Endothelial cell of umbilical vein (primary cell): ENCODE results near the gene MCF2L. TPM values are rescaled to one million over a fixed set of nuclear protein-coding genes. Genes with fewer than 3 reads are reported as not detected.

ENCODE experiments used
- BruUV-seq: library from RNA; stranded (reverse); fragments of 400-500 nt; replicated peaks from 2 replicates; lab custom pipeline; 2021; lab: Mats Ljungman, UMichigan
- CTCF ChIA-PET: fragments of 300-600, 350-600 bp; sonication (Branson Sonifier 250); formaldehyde crosslinking; loops from one replicate; lab custom pipeline; 2021; ENCODE audit warnings: antibody characterized with exemption, inconsistent platforms; lab: Charles Lee
- POLR2A ChIA-PET: fragments of 300-600, 350-600 bp; sonication (Branson Sonifier 250); formaldehyde crosslinking; loops from one replicate; lab custom pipeline; 2021; ENCODE audit warnings: antibody characterized with exemption, inconsistent platforms; lab: Charles Lee
- DNase-seq: peaks from one replicate; pipeline ENCODE4 v3.0.0-alpha.2; 2011; ENCODE audit warnings: low read depth, low spot score
- FAIRE-seq: peaks from 2 replicates; lab custom pipeline; 2011; peaks lifted over from hg19 to GRCh38; lab: Jason Lieb, UNC
- H2AFZ ChIP-seq: 2 replicates; pipeline ENCODE4 v1.6.0; 2012; ENCODE audit warnings: low read depth, low read length, control low read depth, inconsistent platforms
- H3K27ac ChIP-seq: 2 replicates; pipeline ENCODE4 v1.5.1; 2011; ENCODE audit warnings: low read depth, mild to moderate bottlenecking, control low read depth, low read length, moderate library complexity; ENCODE audit not compliant: insufficient read depth
- H3K27me3 ChIP-seq, 2 experiments: 2 replicates each; pipeline versions ENCODE4 v1.6.0 to v1.6.1; 2011; ENCODE audit warnings: low read length in 2 of 2, mixed read lengths in 1 of 2; ENCODE audit not compliant: control insufficient read depth in 2 of 2, insufficient read depth in 2 of 2
- H3K36me3 ChIP-seq, 2 experiments: 2 replicates in 1 of 2; 3 replicates in 1 of 2; pipeline ENCODE4 v1.5.1; 2011; ENCODE audit warnings: low read length in 2 of 2, mild to moderate bottlenecking in 1 of 2, moderate library complexity in 1 of 2; ENCODE audit not compliant: control insufficient read depth in 2 of 2, insufficient read depth in 2 of 2; ENCODE audit errors: extremely low read depth in 1 of 2
- H3K4me1 ChIP-seq: 3 replicates; pipeline ENCODE4 v1.5.1; 2011; ENCODE audit warnings: mild to moderate bottlenecking, low read length; ENCODE audit not compliant: control insufficient read depth, insufficient read depth; ENCODE audit errors: extremely low read depth
- H3K4me2 ChIP-seq: 2 replicates; pipeline ENCODE4 v1.6.1; 2011; ENCODE audit warnings: low read length, control low read depth, mixed read lengths; ENCODE audit not compliant: insufficient read depth
- H3K4me3 ChIP-seq, 3 experiments: fragments of 200-600 bp in 1 of 3; sonication (generic), shearing (Covaris generic) in 1 of 3; replicated peaks in 1 of 3; 2 replicates each; pipeline ENCODE4 v1.5.1; 2011 to 2016; ENCODE audit warnings: control low read depth in 3 of 3, low read length in 3 of 3, mild to moderate bottlenecking in 2 of 3, inconsistent platforms in 1 of 3, low read depth in 1 of 3, moderate library complexity in 1 of 3; ENCODE audit not compliant: insufficient read depth in 1 of 3
- H3K79me2 ChIP-seq: 2 replicates; pipeline ENCODE4 v1.6.0; 2012; ENCODE audit warnings: low read length, inconsistent platforms; ENCODE audit not compliant: control insufficient read depth, insufficient read depth
- H3K9ac ChIP-seq: replicated peaks from 2 replicates; pipeline ENCODE3; 2011; ENCODE audit warnings: low read length, control low read depth; ENCODE audit not compliant: insufficient read depth; ENCODE audit errors: extremely low read depth
- H3K9me1 ChIP-seq: replicated peaks from 3 replicates; pipeline ENCODE4 v1.6.0; 2011; ENCODE audit warnings: mild to moderate bottlenecking, low read length; ENCODE audit not compliant: control insufficient read depth, insufficient read depth; ENCODE audit errors: extremely low read depth
- H3K9me3 ChIP-seq: replicated peaks from 2 replicates; pipeline ENCODE4 v1.5.1; 2012; ENCODE audit warnings: low read length, inconsistent platforms; ENCODE audit not compliant: control insufficient read depth, insufficient read depth
- H4K20me1 ChIP-seq: replicated peaks from 2 replicates; pipeline ENCODE3; 2011; ENCODE audit warnings: mild to moderate bottlenecking, low read length; ENCODE audit not compliant: control insufficient read depth, insufficient read depth; ENCODE audit errors: extremely low read depth
- EZH2 ChIP-seq: IDR thresholded peaks from 2 replicates; pipeline ENCODE4 v1.6.1; 2012; ENCODE audit warnings: borderline replicate concordance, low read depth, mild to moderate bottlenecking, moderate library complexity, low read length, inconsistent platforms; ENCODE audit not compliant: severe bottlenecking
- FOS ChIP-seq: IDR thresholded peaks from 2 replicates; pipeline ENCODE4 v1.6.1; 2011; ENCODE audit warnings: mild to moderate bottlenecking, low read length, moderate library complexity, borderline replicate concordance; ENCODE audit not compliant: insufficient read depth
- GATA2 ChIP-seq: IDR thresholded peaks from 2 replicates; pipeline ENCODE4 v1.7.0; 2011; ENCODE audit warnings: low read depth, mild to moderate bottlenecking, moderate library complexity, mixed read lengths, low read length; ENCODE audit not compliant: insufficient read length, insufficient read depth
- JUN ChIP-seq: IDR thresholded peaks from 2 replicates; pipeline ENCODE4 v1.6.1; 2011; ENCODE audit warnings: borderline replicate concordance, low read depth; ENCODE audit not compliant: insufficient read length, insufficient read depth
- MYC ChIP-seq: IDR thresholded peaks from one replicate; pipeline ENCODE4 v1.6.1; 2011; ENCODE audit warnings: mild to moderate bottlenecking, low read depth, low read length
- POLR2A ChIP-seq: IDR thresholded peaks from 2 replicates; pipeline ENCODE4 v1.6.1; 2012; ENCODE audit warnings: low read depth, mild to moderate bottlenecking, control low read depth, low read length
- POLR2AphosphoS5 ChIP-seq: IDR thresholded peaks from 2 replicates; pipeline ENCODE4 v1.6.1; 2012; ENCODE audit warnings: low read depth, mild to moderate bottlenecking, control low read depth, low read length, moderate library complexity; ENCODE audit not compliant: insufficient read depth
- dilution Hi-C: fragments of 300-500 bp; cut with MboI; formaldehyde crosslinking; loops from one replicate; pipeline ENCODE4 v1.15.0; 2019; ENCODE audit warnings: low sequenced_read_pairs; ENCODE audit not compliant: extremely low pct_ligation_motif_present
- intact Hi-C: fragments of 100-400 bp; cut with micrococcal nuclease; formaldehyde crosslinking; loops from one replicate; pipeline ENCODE4 v1.10.0; 2022
- polyA plus RNA-seq, 4 experiments: library from polyadenylated mRNA; depleted of rRNA in 3 of 4; stranded (reverse) in 3 of 4; unstranded in 1 of 4; fragments of >200 nt; gene quantifications; 2 replicates each; pipeline versions ENCODE4 v1.2.1 to v1.2.3, GENCODE V29; 2011 to 2012; ENCODE audit warnings: missing spikeins in 1 of 4
- total RNA-seq: library from RNA; stranded (reverse); gene quantifications from 2 replicates; pipeline ENCODE4 v1.2.3, GENCODE V29; 2021
- TF ChIP-seq, protein P1 (sequence below): IDR thresholded peaks from 2 replicates; pipeline ENCODE4 v1.6.1; 2011; ENCODE audit not compliant: insufficient read depth, insufficient read length
- TF ChIP-seq, protein P2 (sequence below), 2 donors: IDR thresholded peaks; 1 replicate in 1 of 2; 2 replicates in 1 of 2; pipeline ENCODE4 v1.5.1; 2011; ENCODE audit warnings: low read length in 2 of 2, mild to moderate bottlenecking in 2 of 2, moderate library complexity in 2 of 2, control low read depth in 1 of 2, inconsistent platforms in 1 of 2, low read depth in 1 of 2; ENCODE audit not compliant: insufficient read depth in 1 of 2; ENCODE audit errors: extremely low read depth in 1 of 2

The MCF2L gene
- total and polyA plus RNA-seq, 2 donors (not counting 3 experiments of a cell fraction or from before 2014, with no cell fraction given), result 0.33 to 0.58 TPM

DNA sequence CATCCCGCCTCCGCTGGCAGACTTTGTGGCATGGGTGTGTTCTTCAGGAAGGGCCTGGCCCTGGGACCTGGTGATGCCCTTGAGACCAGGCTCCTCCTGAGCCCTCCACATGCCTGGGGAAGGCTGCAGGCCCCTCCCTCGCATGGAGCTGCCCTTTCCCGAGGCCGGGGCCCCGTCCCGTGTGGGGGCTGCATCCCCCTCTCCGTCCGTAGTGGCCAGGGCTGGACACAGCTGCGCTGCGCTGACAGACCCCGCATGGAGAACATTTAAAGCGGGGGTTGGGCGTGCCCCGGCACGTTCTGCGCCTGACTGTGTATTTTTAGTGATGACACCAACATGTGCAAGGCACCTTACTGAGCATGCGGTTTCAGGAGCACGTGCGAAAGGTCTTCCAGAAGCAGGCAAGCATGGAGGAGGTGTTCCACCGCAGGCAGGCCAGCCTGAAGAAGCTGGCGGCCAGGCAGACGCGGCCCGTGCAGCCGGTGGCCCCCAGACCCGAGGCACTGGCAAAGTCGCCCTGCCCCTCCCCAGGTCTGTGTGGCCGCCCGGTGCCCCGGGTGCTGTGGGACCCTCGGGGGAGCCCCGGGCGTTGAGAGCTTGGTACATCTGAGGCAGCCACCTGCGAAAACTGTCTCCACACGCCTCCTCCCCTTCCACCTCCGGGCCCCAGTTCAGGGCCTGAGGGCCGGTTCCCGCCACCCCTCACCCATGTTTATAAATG, 107.8 kb downstream of the MCF2L start:
- POLR2A ChIA-PET, result no interaction called here
- no TSS peak for BruUV-seq
- FAIRE-seq (no peak), DNase-seq (no peak)
- no peaks in the 10 kb centered on the region for H3K9me1 ChIP-seq
- H3K9me3 ChIP-seq, result no peaks in the 10 kb centered on the region
- H4K20me1 ChIP-seq, result no peaks in the 10 kb centered on the region
- CTCF ChIA-PET, result no interaction called here
- H3K4me2 ChIP-seq, result no peak overlapping the region
- intact Hi-C loops, result no loop called here
- no peak overlapping the region for H3K27ac ChIP-seq
- no peak overlapping the region for H2AFZ ChIP-seq
- no peak for TF ChIP-seq EZH2
- TF ChIP-seq, protein P1, sequence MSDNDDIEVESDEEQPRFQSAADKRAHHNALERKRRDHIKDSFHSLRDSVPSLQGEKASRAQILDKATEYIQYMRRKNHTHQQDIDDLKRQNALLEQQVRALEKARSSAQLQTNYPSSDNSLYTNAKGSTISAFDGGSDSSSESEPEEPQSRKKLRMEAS, result no peak
- no peak for TF ChIP-seq FOS
- TF ChIP-seq POLR2AphosphoS5, result no peak
- H3K9ac ChIP-seq, result no peak overlapping the region
- H3K79me2 ChIP-seq, result no peaks in the 10 kb centered on the region
- no peak overlapping the region for H3K4me3 ChIP-seq
- H3K4me1 ChIP-seq, result no peaks in the 10 kb centered on the region
- no peaks in the 10 kb centered on the region for H3K36me3 ChIP-seq
- no peaks in the 10 kb centered on the region for H3K27me3 ChIP-seq
- dilution Hi-C loops, result no loop called here

DNA sequence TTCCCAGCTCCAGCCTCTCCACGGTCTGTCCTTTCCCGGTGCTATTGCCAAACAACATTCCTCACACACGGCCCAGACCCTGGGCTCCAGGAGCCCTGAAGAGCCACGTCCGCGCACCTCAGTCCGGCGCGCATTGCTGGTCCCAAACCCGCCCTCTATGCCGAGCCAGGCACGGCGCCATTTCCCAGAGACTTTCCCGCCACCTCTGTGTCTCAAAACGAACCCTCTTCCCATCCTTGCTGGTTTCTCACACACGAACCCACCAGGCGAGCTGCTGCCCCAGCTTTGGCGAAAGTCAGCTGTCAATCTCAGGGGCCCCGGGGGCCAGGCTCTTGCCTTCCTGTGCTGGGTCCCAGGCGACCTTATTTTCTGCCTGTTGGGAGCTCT, 108.5 kb downstream of the MCF2L start:
- CTCF ChIA-PET, result no interaction called here
- intact Hi-C loops (no loop called here), dilution Hi-C loops (no loop called here)
- POLR2A ChIA-PET, result no interaction called here
- DNase-seq, result no peak
- no peak for TF ChIP-seq GATA2
- no peak for TF ChIP-seq FOS
- TF ChIP-seq POLR2AphosphoS5, result no peak
- TF ChIP-seq MYC, result no peak
- no peak for TF ChIP-seq POLR2A
- no peak for TF ChIP-seq EZH2
- TF ChIP-seq, protein P2, sequence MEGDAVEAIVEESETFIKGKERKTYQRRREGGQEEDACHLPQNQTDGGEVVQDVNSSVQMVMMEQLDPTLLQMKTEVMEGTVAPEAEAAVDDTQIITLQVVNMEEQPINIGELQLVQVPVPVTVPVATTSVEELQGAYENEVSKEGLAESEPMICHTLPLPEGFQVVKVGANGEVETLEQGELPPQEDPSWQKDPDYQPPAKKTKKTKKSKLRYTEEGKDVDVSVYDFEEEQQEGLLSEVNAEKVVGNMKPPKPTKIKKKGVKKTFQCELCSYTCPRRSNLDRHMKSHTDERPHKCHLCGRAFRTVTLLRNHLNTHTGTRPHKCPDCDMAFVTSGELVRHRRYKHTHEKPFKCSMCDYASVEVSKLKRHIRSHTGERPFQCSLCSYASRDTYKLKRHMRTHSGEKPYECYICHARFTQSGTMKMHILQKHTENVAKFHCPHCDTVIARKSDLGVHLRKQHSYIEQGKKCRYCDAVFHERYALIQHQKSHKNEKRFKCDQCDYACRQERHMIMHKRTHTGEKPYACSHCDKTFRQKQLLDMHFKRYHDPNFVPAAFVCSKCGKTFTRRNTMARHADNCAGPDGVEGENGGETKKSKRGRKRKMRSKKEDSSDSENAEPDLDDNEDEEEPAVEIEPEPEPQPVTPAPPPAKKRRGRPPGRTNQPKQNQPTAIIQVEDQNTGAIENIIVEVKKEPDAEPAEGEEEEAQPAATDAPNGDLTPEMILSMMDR (IDR thresholded peaks at IDR 0.05; ENCODE audit: extremely low read depth in 1 of 2, insufficient read depth in 1 of 2, low read depth in 1 of 2, low read length in 2 of 2), result no peak
- TF ChIP-seq, protein P1, result no peak
- no peak for TF ChIP-seq JUN
- H3K36me3 ChIP-seq, result no peaks in the 10 kb centered on the region
- no peaks in the 10 kb centered on the region for H3K9me3 ChIP-seq
- H3K4me3 ChIP-seq, result no peak overlapping the region
- H3K27me3 ChIP-seq, result no peaks in the 10 kb centered on the region
- H3K79me2 ChIP-seq, result no peaks in the 10 kb centered on the region
- no peak overlapping the region for H3K9ac ChIP-seq
- H4K20me1 ChIP-seq, result no peaks in the 10 kb centered on the region
- FAIRE-seq, result no peak
- H3K27ac ChIP-seq, result no peak overlapping the region
- H2AFZ ChIP-seq, result no peak overlapping the region
- H3K4me2 ChIP-seq, result no peak overlapping the region
- H3K4me1 ChIP-seq, result no peaks in the 10 kb centered on the region
- no TSS peak for BruUV-seq
- no peaks in the 10 kb centered on the region for H3K9me1 ChIP-seq
